ENCODE measurements around the gene SGSM2. TPM values are rescaled to one million over a fixed set of nuclear protein-coding genes. Genes with fewer than 3 reads are reported as not detected.

Gene SGSM2
- total RNA-seq, 2 experiments from 2014 or later = 31.8 to 37.7 TPM

GRCh38 chr17:2351269-2351668, 14.0 kb downstream of the SGSM2 start:
- POLR2A ChIA-PET = interaction anchor here (0.6 to 1.1 kb wide), 3 partner anchors 10 to 1986 kb away, joined by 3 read pairs; no protein-coding TSS in a partner anchor

GRCh38 chr17:2354311-2354710, 17.0 kb downstream of the SGSM2 start:
- H3K27ac Mint-ChIP-seq = peak overlapping the region; percentile 28

More at GRCh38 chr17:2351269-2351668, 14.0 kb downstream of the SGSM2 start:
- H3K9me3 Mint-ChIP-seq = no peaks in the 10 kb centered on the region
- CTCF ChIA-PET = interaction anchor here (1.1 kb wide), 1 partner anchor 31 kb away, joined by 3 read pairs; no protein-coding TSS in a partner anchor
- intact Hi-C loops (cut with micrococcal nuclease) = no loop called here
- DNase-seq = no peak
- no peaks in the 10 kb centered on the region for H3K27me3 Mint-ChIP-seq
- H3K4me3 Mint-ChIP-seq = no peak overlapping the region
- ATAC-seq = no peak
- no peak for TF ChIP-seq CTCF (IDR thresholded peaks at IDR 0.05)
- H3K4me1 Mint-ChIP-seq (ENCODE audit: low read depth) = peaks cover 16% of the 10 kb centered on the region
- H3K27ac Mint-ChIP-seq = no peak overlapping the region
- H3K36me3 Mint-ChIP-seq (ENCODE audit: low read depth) = no peaks in the 10 kb centered on the region

GRCh38 chr17:2357237-2357636, 19.9 kb downstream of the SGSM2 start:
- peaks cover 16% of the 10 kb centered on the region for H3K4me1 Mint-ChIP-seq (ENCODE audit: low read depth)
- DNase-seq (no peak), ATAC-seq (no peak)
- H3K27me3 Mint-ChIP-seq = no peaks in the 10 kb centered on the region
- ChIA-PET CTCF (interaction anchor here (2.0 kb wide), 1 partner anchor 59 kb away, joined by 8 read pairs; no protein-coding TSS in a partner anchor), POLR2A (interaction anchor here (0.6 kb wide), 1 partner anchor 69 kb away, joined by 3 read pairs; no protein-coding TSS in a partner anchor)
- TF ChIP-seq CTCF (IDR thresholded peaks at IDR 0.05) = no peak
- H3K4me3 Mint-ChIP-seq = no peak overlapping the region
- no peaks in the 10 kb centered on the region for H3K9me3 Mint-ChIP-seq
- intact Hi-C loops (cut with micrococcal nuclease) = no loop called here
- peaks cover 2% of the 10 kb centered on the region for H3K36me3 Mint-ChIP-seq (ENCODE audit: low read depth)
- no peak overlapping the region for H3K27ac Mint-ChIP-seq

More at GRCh38 chr17:2354311-2354710, 17.0 kb downstream of the SGSM2 start:
- Mint-ChIP-seq H3K4me3 (no peak overlapping the region), H3K9me3 (no peaks in the 10 kb centered on the region), H3K4me1 (ENCODE audit: low read depth) (peaks cover 16% of the 10 kb centered on the region), H3K27me3 (no peaks in the 10 kb centered on the region), H3K36me3 (ENCODE audit: low read depth) (peaks cover 2% of the 10 kb centered on the region)
- CTCF ChIA-PET = interaction anchor here (1.1 to 3.0 kb wide), 9 partner anchors 13 to 62 kb away, joined by 3 to 20 read pairs (median 6); partner anchors contain the start of gene TSR1
- POLR2A ChIA-PET = interaction anchor here (0.7 to 1.5 kb wide), 2 partner anchors 16 to 21 kb away, joined by 6 read pairs; no protein-coding TSS in a partner anchor
- no peak for TF ChIP-seq CTCF (IDR thresholded peaks at IDR 0.05)
- DNase-seq = no peak
- ATAC-seq = no peak
- intact Hi-C loops (cut with micrococcal nuclease) = no loop called here

- Mint-ChIP-seq H3K4me3 (no peak overlapping the region), H3K36me3 (ENCODE audit: low read depth) (peaks cover 2% of the 10 kb centered on the region), H3K4me1 (ENCODE audit: low read depth) (peaks cover 15% of the 10 kb centered on the region), H3K27me3 (no peaks in the 10 kb centered on the region), H3K9me3 (no peaks in the 10 kb centered on the region), H3K27ac (no peak overlapping the region)
- no peak for TF ChIP-seq CTCF (IDR thresholded peaks at IDR 0.05)
- ChIA-PET POLR2A (interaction anchor here (0.6 kb wide), 1 partner anchor 70 kb away, joined by 3 read pairs; no protein-coding TSS in a partner anchor), CTCF (interaction anchor here (2.0 kb wide), 1 partner anchor 58 kb away, joined by 8 read pairs; no protein-coding TSS in a partner anchor)
- intact Hi-C loops (cut with micrococcal nuclease) = no loop called here
- ATAC-seq (no peak), DNase-seq (no peak)
Observed at GRCh38 chr17:2357931-2358434, 20.7 kb downstream of the SGSM2 start.
